HFFc6 (cell line): ENCODE measurements around the gene GPX3. TPM values are rescaled to one million over a fixed set of nuclear protein-coding genes. Genes with fewer than 3 reads are reported as not detected.

Experiments
- DNase-seq: peaks from one replicate; pipeline ENCODE4 v3.0.0-alpha.2; 2018
- H3K27ac Mint-ChIP-seq: 2 replicates; pipeline ENCODE4 v1.8.0; 2020; ENCODE audit warnings: mild to moderate bottlenecking, mixed read lengths
- H3K27me3 Mint-ChIP-seq: 2 replicates; pipeline ENCODE4 v1.8.0; 2021; ENCODE audit warnings: mild to moderate bottlenecking, moderate library complexity, mixed read lengths; ENCODE audit not compliant: insufficient read depth
- H3K36me3 Mint-ChIP-seq: 2 replicates; pipeline ENCODE4 v1.8.0; 2021; ENCODE audit warnings: low read depth, mixed read lengths
- H3K4me1 Mint-ChIP-seq: 2 replicates; pipeline ENCODE4 v1.8.0; 2020; ENCODE audit warnings: low read depth, mixed read lengths
- H3K4me3 Mint-ChIP-seq: 2 replicates; pipeline ENCODE4 v1.8.0; 2020; ENCODE audit warnings: mild to moderate bottlenecking, moderate library complexity, mixed read lengths
- H3K9me3 Mint-ChIP-seq: 2 replicates; pipeline ENCODE4 v1.8.0; 2020; ENCODE audit warnings: mild to moderate bottlenecking, mixed read lengths
- CTCF ChIP-seq: fragments of 200-600 bp; sonication (generic); IDR thresholded peaks from 2 replicates; pipeline ENCODE4 v1.5.0; 2021; ENCODE audit warnings: antibody characterized with exemption, mild to moderate bottlenecking
- total RNA-seq, 6 experiments: library from RNA; stranded (reverse); fragmentation: NEBNext Ultra II Directional; extraction: Animal tissue kit (Norgen Biotek cat#: 25700); gene quantifications; 2 replicates in 1 of 6; 3 replicates in 5 of 6; pipeline ENCODE4 v1.2.3, GENCODE V29; 2021

The GPX3 gene
- total RNA-seq, 6 experiments from 2014 or later = 0.66 to 1.2 (median 0.77) TPM

- peaks cover 13% of the 10 kb centered on the region for H3K4me1 Mint-ChIP-seq
- H3K27me3 Mint-ChIP-seq = peaks cover 11% of the 10 kb centered on the region
- DNase-seq = no peak
- no peak for TF ChIP-seq CTCF
- no peaks in the 10 kb centered on the region for H3K36me3 Mint-ChIP-seq
- H3K4me3 Mint-ChIP-seq = no peak overlapping the region
- H3K27ac Mint-ChIP-seq = no peak overlapping the region
- H3K9me3 Mint-ChIP-seq = no peaks in the 10 kb centered on the region
Measured at GRCh38 chr5:151014680-151015343, 5.6 kb upstream of the GPX3 start.

- Mint-ChIP-seq H3K27ac (no peak overlapping the region), H3K4me1 (peaks cover 19% of the 10 kb centered on the region), H3K9me3 (no peaks in the 10 kb centered on the region)
Measured at GRCh38 chr5:151015974-151016587, 4.3 kb upstream of the GPX3 start.

GRCh38 chr5:151016700-151017099 lies 3.7 kb upstream of the GPX3 start:
- Mint-ChIP-seq H3K9me3 (no peaks in the 10 kb centered on the region), H3K36me3 (no peaks in the 10 kb centered on the region), H3K4me1 (peaks cover 19% of the 10 kb centered on the region), H3K27ac (no peak overlapping the region), H3K4me3 (no peak overlapping the region), H3K27me3 (peaks cover 4% of the 10 kb centered on the region)
- DNase-seq = no peak
- no peak for TF ChIP-seq CTCF

More at GRCh38 chr5:151015974-151016587, 4.3 kb upstream of the GPX3 start:
- TF ChIP-seq CTCF = no peak
- H3K4me3 Mint-ChIP-seq = no peak overlapping the region
- no peaks in the 10 kb centered on the region for H3K36me3 Mint-ChIP-seq
- no peak for DNase-seq
- peaks cover 5% of the 10 kb centered on the region for H3K27me3 Mint-ChIP-seq

GRCh38 chr5:151017897-151018296 lies 2.5 kb upstream of the GPX3 start:
- no peak for DNase-seq
- peaks cover 19% of the 10 kb centered on the region for H3K4me1 Mint-ChIP-seq
- no peak overlapping the region for H3K4me3 Mint-ChIP-seq

GRCh38 chr5:151018846-151019245 lies 1.5 kb upstream of the GPX3 start:
- DNase-seq = no peak
- no peak overlapping the region for H3K27ac Mint-ChIP-seq
- no peak overlapping the region for H3K4me3 Mint-ChIP-seq
- peaks cover 28% of the 10 kb centered on the region for H3K4me1 Mint-ChIP-seq
- no peaks in the 10 kb centered on the region for H3K9me3 Mint-ChIP-seq
- H3K27me3 Mint-ChIP-seq = peaks cover 4% of the 10 kb centered on the region
- no peaks in the 10 kb centered on the region for H3K36me3 Mint-ChIP-seq
- no peak for TF ChIP-seq CTCF

More at GRCh38 chr5:151017897-151018296, 2.5 kb upstream of the GPX3 start:
- Mint-ChIP-seq H3K9me3 (no peaks in the 10 kb centered on the region), H3K36me3 (no peaks in the 10 kb centered on the region), H3K27me3 (peaks cover 4% of the 10 kb centered on the region), H3K27ac (no peak overlapping the region)
- TF ChIP-seq CTCF = no peak
